HEK293 (cell line): ENCODE measurements around the gene MYO7B.

Experiments used
- CTCF ChIA-PET: fragments of 350-600 bp; formaldehyde crosslinking; extraction: SDS; loops from one replicate; lab custom pipeline; 2021; ENCODE audit warnings: antibody characterized with exemption; lab: Yijun Ruan, JAX
- POLR2A ChIA-PET: fragments of 300-600 bp; formaldehyde crosslinking; extraction: SDS; loops from one replicate; lab custom pipeline; 2020; ENCODE audit warnings: antibody characterized with exemption, inconsistent platforms; lab: Yijun Ruan, JAX
- H3K27ac ChIP-seq: fragments of 200-500 bp; sonication (Bioruptor generic); 2 replicates; pipeline ENCODE4 v1.5.1; 2014; ENCODE audit warnings: low read depth, low read length, control low read depth, inconsistent platforms; ENCODE audit errors: extremely low read depth
- H3K36me3 ChIP-seq, 2 experiments: fragments of 200-500 bp in 1 of 2; sonication (Bioruptor generic) in 1 of 2; 1 replicate in 1 of 2; 2 replicates in 1 of 2; pipeline ENCODE4 v1.5.1; 2014 to 2017; ENCODE audit warnings: inconsistent platforms in 2 of 2, low read length in 2 of 2; ENCODE audit not compliant: control insufficient read depth in 2 of 2, insufficient read depth in 1 of 2
- H3K4me1 ChIP-seq: fragments of 200-500 bp; sonication (Bioruptor generic); 2 replicates; pipeline ENCODE4 v1.5.1; 2014; ENCODE audit warnings: mild to moderate bottlenecking, low read length, inconsistent platforms; ENCODE audit not compliant: control insufficient read depth, insufficient read depth
- H3K4me3 ChIP-seq: 2 replicates; pipeline ENCODE4 v1.5.1; 2011; ENCODE audit warnings: low read depth, mild to moderate bottlenecking, control low read depth, low read length, moderate library complexity
- H3K9me3 ChIP-seq: fragments of 200-500 bp; sonication (Bioruptor generic); 2 replicates; pipeline ENCODE4 v1.5.1; 2014; ENCODE audit warnings: low read depth, low read length, inconsistent platforms; ENCODE audit not compliant: control insufficient read depth, insufficient read depth
- GLIS1 ChIP-seq: fragments of 450-650 bp; formaldehyde crosslinking; IDR thresholded peaks from 2 replicates; pipeline ENCODE4 v1.5.1; 2016; ENCODE audit warnings: missing biosample characterization, missing genetic modification characterization
- IKZF3 ChIP-seq: fragments of 450-650 bp; IDR thresholded peaks from 2 replicates; pipeline ENCODE4 v1.5.0; 2018; ENCODE audit warnings: missing biosample characterization, mild to moderate bottlenecking, missing genetic modification characterization, moderate library complexity
- KLF8 ChIP-seq: fragments of 450-650 bp; formaldehyde crosslinking; IDR thresholded peaks from 2 replicates; pipeline ENCODE4 v1.5.1; 2016; ENCODE audit warnings: missing biosample characterization, missing genetic modification characterization
- PRDM2 ChIP-seq: fragments of 450-650 bp; formaldehyde crosslinking; IDR thresholded peaks from 2 replicates; pipeline ENCODE4 v1.5.1; 2016; ENCODE audit warnings: missing biosample characterization, missing genetic modification characterization, borderline replicate concordance
- ZEB2 ChIP-seq: fragments of 450-650 bp; formaldehyde crosslinking; IDR thresholded peaks from 2 replicates; pipeline ENCODE4 v1.5.1; 2016; ENCODE audit warnings: missing biosample characterization, missing genetic modification characterization
- ZNF114 ChIP-seq: fragments of 450-650 bp; formaldehyde crosslinking; IDR thresholded peaks from 2 replicates; pipeline ENCODE4 v1.5.0; 2017; ENCODE audit warnings: missing biosample characterization, missing genetic modification characterization
- ZNF23 ChIP-seq: fragments of 450-650 bp; formaldehyde crosslinking; IDR thresholded peaks from 2 replicates; pipeline ENCODE4 v1.5.1; 2016; ENCODE audit warnings: missing biosample characterization, missing genetic modification characterization, borderline replicate concordance
- ZNF404 ChIP-seq: fragments of 450-650 bp; formaldehyde crosslinking; IDR thresholded peaks from 2 replicates; pipeline ENCODE4 v1.5.1; 2017; ENCODE audit warnings: missing biosample characterization, missing genetic modification characterization
- ZNF549 ChIP-seq: fragments of 450-650 bp; IDR thresholded peaks from 2 replicates; pipeline ENCODE4 v1.5.1; 2018; ENCODE audit warnings: missing biosample characterization, missing genetic modification characterization, mild to moderate bottlenecking, inconsistent platforms, moderate library complexity
- ZNF626 ChIP-seq: fragments of 450-650 bp; sonication (Bioruptor Pico); formaldehyde crosslinking; IDR thresholded peaks from 2 replicates; pipeline ENCODE4 v1.5.1; 2018; ENCODE audit warnings: missing biosample characterization, missing genetic modification characterization, inconsistent platforms
- ZNF658 ChIP-seq: fragments of 450-650 bp; formaldehyde crosslinking; IDR thresholded peaks from 2 replicates; pipeline ENCODE4; 2016; ENCODE audit warnings: missing biosample characterization, missing genetic modification characterization
- ZNF660 ChIP-seq: fragments of 450-650 bp; IDR thresholded peaks from 2 replicates; pipeline ENCODE4 v1.5.1; 2018; ENCODE audit warnings: missing biosample characterization, mild to moderate bottlenecking, missing genetic modification characterization
- ZNF670 ChIP-seq: fragments of 450-650 bp; formaldehyde crosslinking; IDR thresholded peaks from 2 replicates; pipeline ENCODE4 v1.5.1; 2016; ENCODE audit warnings: missing biosample characterization, missing genetic modification characterization, low read depth
- TF ChIP-seq, protein P1 (sequence below): IDR thresholded peaks from 2 replicates; pipeline ENCODE4 v1.6.1; 2011; ENCODE audit warnings: mild to moderate bottlenecking, low read depth, low read length, borderline replicate concordance
- TF ChIP-seq, protein P2 (sequence below): fragments of 450-650 bp; formaldehyde crosslinking; IDR thresholded peaks from 2 replicates; pipeline ENCODE4 v1.5.0; 2017; ENCODE audit warnings: missing biosample characterization, missing genetic modification characterization, borderline replicate concordance

MYO7B gene

DNA sequence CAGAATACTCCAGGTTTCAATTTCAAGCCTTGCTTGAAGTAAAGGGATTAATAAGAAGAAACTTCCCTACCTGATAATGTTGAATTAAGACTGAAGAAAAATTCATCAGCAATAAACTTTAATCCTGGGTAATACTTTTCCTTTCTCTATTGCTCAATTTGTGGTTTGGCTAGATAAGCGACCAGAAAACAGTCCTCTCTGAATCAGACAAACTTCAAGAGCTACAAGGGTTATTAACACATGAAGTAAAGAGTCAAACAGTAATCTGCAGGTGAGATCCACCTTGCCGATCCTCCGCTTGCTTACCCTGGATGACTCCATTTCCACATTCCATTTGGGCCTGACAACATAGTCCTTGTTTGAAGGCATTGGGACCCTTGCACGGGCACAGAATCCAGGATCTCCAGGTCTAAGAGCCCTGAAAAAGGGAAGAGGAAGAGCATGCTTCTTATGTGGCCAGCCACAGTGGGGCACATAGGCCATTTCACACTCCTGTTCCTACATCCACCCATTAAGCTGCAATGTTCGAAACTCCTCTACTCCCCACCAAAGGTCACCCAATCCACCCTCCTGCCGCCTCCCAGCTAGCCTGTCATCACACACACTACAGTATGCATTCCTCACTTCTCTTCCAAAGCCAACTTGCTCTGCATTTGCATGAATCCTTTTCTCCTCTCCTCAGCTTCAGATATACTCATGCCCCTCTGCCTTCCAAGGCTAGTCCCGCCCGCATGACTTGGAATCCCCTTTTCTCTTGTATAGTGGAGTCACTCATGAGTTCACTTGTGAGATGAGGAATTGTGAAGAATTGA lies 49.0 kb upstream of the MYO7B start:
- no peak overlapping the region for H3K27ac ChIP-seq
- ChIA-PET CTCF (no interaction called here), POLR2A (interaction anchor here (0.9 kb wide), 1 partner anchor 40 kb away, joined by 3 read pairs; the partner anchor contains the start of gene IWS1)
- TF ChIP-seq KLF8 (tag by site-specific recombination) (no peak), ZNF658 (tag by site-specific recombination) (no peak), ZNF404 (tag by site-specific recombination) (no peak), ZNF670 (tag by site-specific recombination) (no peak), PRDM2 (tag by site-specific recombination) (no peak), ZNF23 (tag by site-specific recombination) (no peak), ZEB2 (no peak), ZNF626 (tag by site-specific recombination) (no peak), ZNF549 (tag by site-specific recombination) (no peak), IKZF3 (tag by site-specific recombination) (no peak), ZNF660 (no peak), GLIS1 (tag by site-specific recombination) (no peak), ZNF114 (tag by site-specific recombination) (no peak)
- TF ChIP-seq, protein P1, sequence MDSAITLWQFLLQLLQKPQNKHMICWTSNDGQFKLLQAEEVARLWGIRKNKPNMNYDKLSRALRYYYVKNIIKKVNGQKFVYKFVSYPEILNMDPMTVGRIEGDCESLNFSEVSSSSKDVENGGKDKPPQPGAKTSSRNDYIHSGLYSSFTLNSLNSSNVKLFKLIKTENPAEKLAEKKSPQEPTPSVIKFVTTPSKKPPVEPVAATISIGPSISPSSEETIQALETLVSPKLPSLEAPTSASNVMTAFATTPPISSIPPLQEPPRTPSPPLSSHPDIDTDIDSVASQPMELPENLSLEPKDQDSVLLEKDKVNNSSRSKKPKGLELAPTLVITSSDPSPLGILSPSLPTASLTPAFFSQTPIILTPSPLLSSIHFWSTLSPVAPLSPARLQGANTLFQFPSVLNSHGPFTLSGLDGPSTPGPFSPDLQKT, result no peak
- TF ChIP-seq, protein P2, sequence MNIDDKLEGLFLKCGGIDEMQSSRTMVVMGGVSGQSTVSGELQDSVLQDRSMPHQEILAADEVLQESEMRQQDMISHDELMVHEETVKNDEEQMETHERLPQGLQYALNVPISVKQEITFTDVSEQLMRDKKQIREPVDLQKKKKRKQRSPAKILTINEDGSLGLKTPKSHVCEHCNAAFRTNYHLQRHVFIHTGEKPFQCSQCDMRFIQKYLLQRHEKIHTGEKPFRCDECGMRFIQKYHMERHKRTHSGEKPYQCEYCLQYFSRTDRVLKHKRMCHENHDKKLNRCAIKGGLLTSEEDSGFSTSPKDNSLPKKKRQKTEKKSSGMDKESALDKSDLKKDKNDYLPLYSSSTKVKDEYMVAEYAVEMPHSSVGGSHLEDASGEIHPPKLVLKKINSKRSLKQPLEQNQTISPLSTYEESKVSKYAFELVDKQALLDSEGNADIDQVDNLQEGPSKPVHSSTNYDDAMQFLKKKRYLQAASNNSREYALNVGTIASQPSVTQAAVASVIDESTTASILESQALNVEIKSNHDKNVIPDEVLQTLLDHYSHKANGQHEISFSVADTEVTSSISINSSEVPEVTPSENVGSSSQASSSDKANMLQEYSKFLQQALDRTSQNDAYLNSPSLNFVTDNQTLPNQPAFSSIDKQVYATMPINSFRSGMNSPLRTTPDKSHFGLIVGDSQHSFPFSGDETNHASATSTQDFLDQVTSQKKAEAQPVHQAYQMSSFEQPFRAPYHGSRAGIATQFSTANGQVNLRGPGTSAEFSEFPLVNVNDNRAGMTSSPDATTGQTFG (tag by site-specific recombination), result no peak
- no peak overlapping the region for H3K4me3 ChIP-seq
- H3K9me3 ChIP-seq, result no peaks in the 10 kb centered on the region
- no peaks in the 10 kb centered on the region for H3K4me1 ChIP-seq
- H3K36me3 ChIP-seq, result peaks cover 68 to 95% of the 10 kb centered on the region in 2 experiments
